Liver (tissue), 3 donors: ENCODE results near the gene MARCHF6.

Source experiments
- ATF3 ChIP-seq: IDR thresholded peaks from 2 replicates; pipeline ENCODE4 v1.6.1; 2016; ENCODE audit warnings: antibody characterized with exemption
- FOXA1 ChIP-seq: IDR thresholded peaks from 2 replicates; pipeline ENCODE4 v1.6.1; 2016; ENCODE audit warnings: antibody characterized with exemption
- HNF4A ChIP-seq, 2 donors: conservative IDR thresholded peaks; 2 replicates each; pipeline ENCODE4 v1.6.1; 2016; ENCODE audit warnings: antibody characterized with exemption in 2 of 2, mild to moderate bottlenecking in 2 of 2
- JUND ChIP-seq, 2 donors: IDR thresholded peaks; 2 replicates each; pipeline ENCODE4 v1.6.1; 2016; ENCODE audit warnings: antibody characterized with exemption in 2 of 2
- MAX ChIP-seq: IDR thresholded peaks from 2 replicates; pipeline ENCODE4 v1.6.1; 2016; ENCODE audit warnings: antibody characterized with exemption
- NR2F2 ChIP-seq: IDR thresholded peaks from 2 replicates; pipeline ENCODE4 v1.6.1; 2016; ENCODE audit warnings: antibody characterized with exemption
- RAD21 ChIP-seq, 2 donors: IDR thresholded peaks; 2 replicates each; pipeline ENCODE4 v1.6.1; 2016; ENCODE audit warnings: antibody characterized with exemption in 2 of 2, mild to moderate bottlenecking in 2 of 2
- REST ChIP-seq: IDR thresholded peaks from 2 replicates; pipeline ENCODE4 v1.6.1; 2016; ENCODE audit warnings: antibody characterized with exemption, mild to moderate bottlenecking
- RXRA ChIP-seq, 2 donors: IDR thresholded peaks; 2 replicates each; pipeline ENCODE4 v1.6.1; 2017 to 2018; ENCODE audit warnings: antibody characterized with exemption in 2 of 2, mild to moderate bottlenecking in 1 of 2
- SP1 ChIP-seq: IDR thresholded peaks from 2 replicates; pipeline ENCODE4 v1.6.1; 2018; ENCODE audit warnings: antibody characterized with exemption, mild to moderate bottlenecking
- TAF1 ChIP-seq: conservative IDR thresholded peaks from 2 replicates; pipeline ENCODE4 v1.6.1; 2016; ENCODE audit warnings: antibody characterized with exemption, mild to moderate bottlenecking
- YY1 ChIP-seq: IDR thresholded peaks from 2 replicates; pipeline ENCODE4 v1.6.1; 2016; ENCODE audit warnings: antibody characterized with exemption, mild to moderate bottlenecking
- TF ChIP-seq, protein P1 (sequence below): fragments of 150-350 bp; IDR thresholded peaks from 2 replicates; pipeline ENCODE4 v1.5.1; 2017; ENCODE audit warnings: improper control_type of control experiment, low read depth, low read length; ENCODE audit not compliant: missing input control
- TF ChIP-seq, protein P2 (sequence below): IDR thresholded peaks from 2 replicates; pipeline ENCODE4 v1.6.1; 2016; ENCODE audit warnings: antibody characterized with exemption
- donor health status: healthy.
- donor health status: healthy.

- TF ChIP-seq TAF1, result no peak
- TF ChIP-seq, protein P1, sequence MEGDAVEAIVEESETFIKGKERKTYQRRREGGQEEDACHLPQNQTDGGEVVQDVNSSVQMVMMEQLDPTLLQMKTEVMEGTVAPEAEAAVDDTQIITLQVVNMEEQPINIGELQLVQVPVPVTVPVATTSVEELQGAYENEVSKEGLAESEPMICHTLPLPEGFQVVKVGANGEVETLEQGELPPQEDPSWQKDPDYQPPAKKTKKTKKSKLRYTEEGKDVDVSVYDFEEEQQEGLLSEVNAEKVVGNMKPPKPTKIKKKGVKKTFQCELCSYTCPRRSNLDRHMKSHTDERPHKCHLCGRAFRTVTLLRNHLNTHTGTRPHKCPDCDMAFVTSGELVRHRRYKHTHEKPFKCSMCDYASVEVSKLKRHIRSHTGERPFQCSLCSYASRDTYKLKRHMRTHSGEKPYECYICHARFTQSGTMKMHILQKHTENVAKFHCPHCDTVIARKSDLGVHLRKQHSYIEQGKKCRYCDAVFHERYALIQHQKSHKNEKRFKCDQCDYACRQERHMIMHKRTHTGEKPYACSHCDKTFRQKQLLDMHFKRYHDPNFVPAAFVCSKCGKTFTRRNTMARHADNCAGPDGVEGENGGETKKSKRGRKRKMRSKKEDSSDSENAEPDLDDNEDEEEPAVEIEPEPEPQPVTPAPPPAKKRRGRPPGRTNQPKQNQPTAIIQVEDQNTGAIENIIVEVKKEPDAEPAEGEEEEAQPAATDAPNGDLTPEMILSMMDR, result no peak
- TF ChIP-seq REST, result no peak
- TF ChIP-seq HNF4A (conservative IDR thresholded peaks at IDR 0.05), result no peak
- no peak for TF ChIP-seq MAX
- TF ChIP-seq RXRA (IDR thresholded peaks at IDR 0.05), result no peak
- no peak for TF ChIP-seq YY1
- TF ChIP-seq SP1, result no peak
- no peak for TF ChIP-seq JUND (IDR thresholded peaks at IDR 0.05)
- TF ChIP-seq RAD21 (IDR thresholded peaks at IDR 0.05), result no peak
- TF ChIP-seq, protein P2, sequence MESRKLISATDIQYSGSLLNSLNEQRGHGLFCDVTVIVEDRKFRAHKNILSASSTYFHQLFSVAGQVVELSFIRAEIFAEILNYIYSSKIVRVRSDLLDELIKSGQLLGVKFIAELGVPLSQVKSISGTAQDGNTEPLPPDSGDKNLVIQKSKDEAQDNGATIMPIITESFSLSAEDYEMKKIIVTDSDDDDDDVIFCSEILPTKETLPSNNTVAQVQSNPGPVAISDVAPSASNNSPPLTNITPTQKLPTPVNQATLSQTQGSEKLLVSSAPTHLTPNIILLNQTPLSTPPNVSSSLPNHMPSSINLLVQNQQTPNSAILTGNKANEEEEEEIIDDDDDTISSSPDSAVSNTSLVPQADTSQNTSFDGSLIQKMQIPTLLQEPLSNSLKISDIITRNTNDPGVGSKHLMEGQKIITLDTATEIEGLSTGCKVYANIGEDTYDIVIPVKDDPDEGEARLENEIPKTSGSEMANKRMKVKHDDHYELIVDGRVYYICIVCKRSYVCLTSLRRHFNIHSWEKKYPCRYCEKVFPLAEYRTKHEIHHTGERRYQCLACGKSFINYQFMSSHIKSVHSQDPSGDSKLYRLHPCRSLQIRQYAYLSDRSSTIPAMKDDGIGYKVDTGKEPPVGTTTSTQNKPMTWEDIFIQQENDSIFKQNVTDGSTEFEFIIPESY, result no peak
- TF ChIP-seq NR2F2, result no peak
- no peak for TF ChIP-seq ATF3
- TF ChIP-seq FOXA1, result no peak
These were observed 37.6 kb downstream of the MARCHF6 start for GRCh38 chr5:10391130-10391529.
